ENCODE data around the gene ALOX12B.

DNA sequence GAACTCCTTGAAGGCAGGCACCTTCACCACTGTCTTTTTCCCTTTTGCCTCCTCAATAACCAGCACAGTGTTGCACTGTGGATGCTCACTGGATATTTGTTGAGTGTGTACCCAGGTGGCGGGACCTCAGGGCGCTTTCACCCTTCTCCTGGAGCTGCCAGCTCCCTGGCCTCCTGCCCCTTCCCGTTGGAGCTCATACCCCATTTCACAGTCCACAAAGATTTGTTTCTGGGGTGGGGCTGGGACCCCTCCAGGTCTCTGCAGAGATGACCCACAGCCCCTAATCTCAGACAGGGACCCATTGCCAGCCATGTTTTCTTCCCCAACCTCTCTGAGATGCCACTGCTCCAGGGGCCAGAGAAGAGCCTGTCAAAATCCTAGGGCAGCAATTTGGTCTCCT lies 12.4 kb downstream of the ALOX12B start:
- TF ChIP-seq, protein P1, sequence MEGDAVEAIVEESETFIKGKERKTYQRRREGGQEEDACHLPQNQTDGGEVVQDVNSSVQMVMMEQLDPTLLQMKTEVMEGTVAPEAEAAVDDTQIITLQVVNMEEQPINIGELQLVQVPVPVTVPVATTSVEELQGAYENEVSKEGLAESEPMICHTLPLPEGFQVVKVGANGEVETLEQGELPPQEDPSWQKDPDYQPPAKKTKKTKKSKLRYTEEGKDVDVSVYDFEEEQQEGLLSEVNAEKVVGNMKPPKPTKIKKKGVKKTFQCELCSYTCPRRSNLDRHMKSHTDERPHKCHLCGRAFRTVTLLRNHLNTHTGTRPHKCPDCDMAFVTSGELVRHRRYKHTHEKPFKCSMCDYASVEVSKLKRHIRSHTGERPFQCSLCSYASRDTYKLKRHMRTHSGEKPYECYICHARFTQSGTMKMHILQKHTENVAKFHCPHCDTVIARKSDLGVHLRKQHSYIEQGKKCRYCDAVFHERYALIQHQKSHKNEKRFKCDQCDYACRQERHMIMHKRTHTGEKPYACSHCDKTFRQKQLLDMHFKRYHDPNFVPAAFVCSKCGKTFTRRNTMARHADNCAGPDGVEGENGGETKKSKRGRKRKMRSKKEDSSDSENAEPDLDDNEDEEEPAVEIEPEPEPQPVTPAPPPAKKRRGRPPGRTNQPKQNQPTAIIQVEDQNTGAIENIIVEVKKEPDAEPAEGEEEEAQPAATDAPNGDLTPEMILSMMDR (IDR thresholded peaks at IDR 0.05), result no peak
- TF ChIP-seq POLR2A (IDR thresholded peaks at IDR 0.05), result no peak
